ENCODE measurements around the gene RABGGTB. TPM values are rescaled to one million over a fixed set of nuclear protein-coding genes. Genes with fewer than 3 reads are reported as not detected.

RABGGTB gene
- total and polyA plus RNA-seq, 9 of the 15 experiments (the other 6 are each of a cell fraction or from before 2014, with no cell fraction given), result 148 to 354 (median 206) TPM

DNA sequence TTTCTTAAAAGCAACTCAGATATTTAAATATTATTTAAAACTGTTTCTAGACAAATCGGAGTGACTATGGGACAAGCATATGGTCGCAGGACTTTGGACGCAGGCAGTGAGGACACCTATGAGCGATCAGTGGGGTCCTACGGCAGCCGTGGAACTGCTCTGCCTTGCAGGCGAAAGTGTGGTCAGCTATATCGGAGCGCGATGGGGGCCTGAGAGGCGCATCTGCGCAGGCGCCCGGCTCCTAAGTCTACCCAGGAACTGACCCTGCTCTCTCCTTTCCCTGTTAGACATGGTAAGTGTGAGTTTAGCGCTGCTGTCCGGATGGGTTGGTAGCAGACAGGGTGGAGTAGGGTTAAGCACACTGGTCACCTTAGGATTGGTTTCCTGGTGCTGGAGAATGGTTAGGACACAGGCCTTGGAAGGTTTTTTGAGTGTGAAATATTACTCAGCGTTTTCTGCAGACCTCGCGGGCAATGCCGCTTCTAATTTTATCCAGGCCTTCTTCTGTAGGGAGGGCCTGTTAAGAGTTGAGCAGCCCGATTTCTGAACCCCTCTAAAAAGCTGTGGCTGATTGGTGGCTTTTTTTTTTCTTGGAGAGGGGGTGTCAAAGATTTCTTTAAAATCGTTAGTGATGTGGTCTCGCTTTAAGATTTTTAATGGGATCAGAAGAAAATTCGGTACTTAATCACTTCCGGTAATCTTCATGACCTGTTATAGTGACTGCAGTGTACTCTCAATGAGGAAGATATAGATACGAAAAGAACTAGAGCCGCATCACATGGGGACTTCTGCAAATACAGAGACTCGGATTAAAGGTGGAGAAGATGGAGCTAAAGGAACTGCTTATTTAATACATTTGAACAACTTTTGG, at the start of gene RABGGTB (continued):
- TF ChIP-seq, protein P1, sequence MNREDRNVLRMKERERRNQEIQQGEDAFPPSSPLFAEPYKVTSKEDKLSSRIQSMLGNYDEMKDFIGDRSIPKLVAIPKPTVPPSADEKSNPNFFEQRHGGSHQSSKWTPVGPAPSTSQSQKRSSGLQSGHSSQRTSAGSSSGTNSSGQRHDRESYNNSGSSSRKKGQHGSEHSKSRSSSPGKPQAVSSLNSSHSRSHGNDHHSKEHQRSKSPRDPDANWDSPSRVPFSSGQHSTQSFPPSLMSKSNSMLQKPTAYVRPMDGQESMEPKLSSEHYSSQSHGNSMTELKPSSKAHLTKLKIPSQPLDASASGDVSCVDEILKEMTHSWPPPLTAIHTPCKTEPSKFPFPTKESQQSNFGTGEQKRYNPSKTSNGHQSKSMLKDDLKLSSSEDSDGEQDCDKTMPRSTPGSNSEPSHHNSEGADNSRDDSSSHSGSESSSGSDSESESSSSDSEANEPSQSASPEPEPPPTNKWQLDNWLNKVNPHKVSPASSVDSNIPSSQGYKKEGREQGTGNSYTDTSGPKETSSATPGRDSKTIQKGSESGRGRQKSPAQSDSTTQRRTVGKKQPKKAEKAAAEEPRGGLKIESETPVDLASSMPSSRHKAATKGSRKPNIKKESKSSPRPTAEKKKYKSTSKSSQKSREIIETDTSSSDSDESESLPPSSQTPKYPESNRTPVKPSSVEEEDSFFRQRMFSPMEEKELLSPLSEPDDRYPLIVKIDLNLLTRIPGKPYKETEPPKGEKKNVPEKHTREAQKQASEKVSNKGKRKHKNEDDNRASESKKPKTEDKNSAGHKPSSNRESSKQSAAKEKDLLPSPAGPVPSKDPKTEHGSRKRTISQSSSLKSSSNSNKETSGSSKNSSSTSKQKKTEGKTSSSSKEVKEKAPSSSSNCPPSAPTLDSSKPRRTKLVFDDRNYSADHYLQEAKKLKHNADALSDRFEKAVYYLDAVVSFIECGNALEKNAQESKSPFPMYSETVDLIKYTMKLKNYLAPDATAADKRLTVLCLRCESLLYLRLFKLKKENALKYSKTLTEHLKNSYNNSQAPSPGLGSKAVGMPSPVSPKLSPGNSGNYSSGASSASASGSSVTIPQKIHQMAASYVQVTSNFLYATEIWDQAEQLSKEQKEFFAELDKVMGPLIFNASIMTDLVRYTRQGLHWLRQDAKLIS (CRISPR knock-in tag; IDR thresholded peaks at IDR 0.05), result peak; percentile 33; the same call in 1 of the 2 replicates
- TF ChIP-seq THRB (CRISPR knock-in tag; conservative IDR thresholded peaks at IDR 0.05) (peak; percentile 83), DACH1 (IDR thresholded peaks at IDR 0.05; ENCODE audit: partially characterized antibody) (peak; percentile 47), SIRT6 (IDR thresholded peaks at IDR 0.05; ENCODE audit: low read depth, low read length) (no peak), EGR1 (conservative IDR thresholded peaks at IDR 0.05) (no peak), MED1 (CRISPR knock-in tag; IDR thresholded peaks at IDR 0.05; ENCODE audit: borderline replicate concordance) (no peak), ZNF23 (CRISPR knock-in tag; IDR thresholded peaks at IDR 0.05) (no peak), SMAD4 (CRISPR knock-in tag; conservative IDR thresholded peaks at IDR 0.05) (no peak), STAG1 (CRISPR knock-in tag; IDR thresholded peaks at IDR 0.05; ENCODE audit: borderline replicate concordance) (no peak), STAT5A (IDR thresholded peaks at IDR 0.05; ENCODE audit: borderline replicate concordance, low read length) (no peak)
- TF ChIP-seq, protein P2, sequence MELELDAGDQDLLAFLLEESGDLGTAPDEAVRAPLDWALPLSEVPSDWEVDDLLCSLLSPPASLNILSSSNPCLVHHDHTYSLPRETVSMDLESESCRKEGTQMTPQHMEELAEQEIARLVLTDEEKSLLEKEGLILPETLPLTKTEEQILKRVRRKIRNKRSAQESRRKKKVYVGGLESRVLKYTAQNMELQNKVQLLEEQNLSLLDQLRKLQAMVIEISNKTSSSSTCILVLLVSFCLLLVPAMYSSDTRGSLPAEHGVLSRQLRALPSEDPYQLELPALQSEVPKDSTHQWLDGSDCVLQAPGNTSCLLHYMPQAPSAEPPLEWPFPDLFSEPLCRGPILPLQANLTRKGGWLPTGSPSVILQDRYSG (tag; conservative IDR thresholded peaks at IDR 0.05; ENCODE audit: low read depth), result no peak
- TF ChIP-seq, protein P3, sequence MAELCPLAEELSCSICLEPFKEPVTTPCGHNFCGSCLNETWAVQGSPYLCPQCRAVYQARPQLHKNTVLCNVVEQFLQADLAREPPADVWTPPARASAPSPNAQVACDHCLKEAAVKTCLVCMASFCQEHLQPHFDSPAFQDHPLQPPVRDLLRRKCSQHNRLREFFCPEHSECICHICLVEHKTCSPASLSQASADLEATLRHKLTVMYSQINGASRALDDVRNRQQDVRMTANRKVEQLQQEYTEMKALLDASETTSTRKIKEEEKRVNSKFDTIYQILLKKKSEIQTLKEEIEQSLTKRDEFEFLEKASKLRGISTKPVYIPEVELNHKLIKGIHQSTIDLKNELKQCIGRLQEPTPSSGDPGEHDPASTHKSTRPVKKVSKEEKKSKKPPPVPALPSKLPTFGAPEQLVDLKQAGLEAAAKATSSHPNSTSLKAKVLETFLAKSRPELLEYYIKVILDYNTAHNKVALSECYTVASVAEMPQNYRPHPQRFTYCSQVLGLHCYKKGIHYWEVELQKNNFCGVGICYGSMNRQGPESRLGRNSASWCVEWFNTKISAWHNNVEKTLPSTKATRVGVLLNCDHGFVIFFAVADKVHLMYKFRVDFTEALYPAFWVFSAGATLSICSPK (IDR thresholded peaks at IDR 0.05; ENCODE audit: borderline replicate concordance), result no peak
- TF ChIP-seq, protein P4, sequence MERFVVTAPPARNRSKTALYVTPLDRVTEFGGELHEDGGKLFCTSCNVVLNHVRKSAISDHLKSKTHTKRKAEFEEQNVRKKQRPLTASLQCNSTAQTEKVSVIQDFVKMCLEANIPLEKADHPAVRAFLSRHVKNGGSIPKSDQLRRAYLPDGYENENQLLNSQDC (CRISPR knock-in tag; IDR thresholded peaks at IDR 0.05), result peak; percentile 89
- TF ChIP-seq, protein P5, sequence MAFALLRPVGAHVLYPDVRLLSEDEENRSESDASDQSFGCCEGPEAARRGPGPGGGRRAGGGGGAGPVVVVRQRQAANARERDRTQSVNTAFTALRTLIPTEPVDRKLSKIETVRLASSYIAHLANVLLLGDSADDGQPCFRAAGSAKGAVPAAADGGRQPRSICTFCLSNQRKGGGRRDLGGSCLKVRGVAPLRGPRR (CRISPR knock-in tag; IDR thresholded peaks at IDR 0.05), result no peak
- TF ChIP-seq, protein P6, sequence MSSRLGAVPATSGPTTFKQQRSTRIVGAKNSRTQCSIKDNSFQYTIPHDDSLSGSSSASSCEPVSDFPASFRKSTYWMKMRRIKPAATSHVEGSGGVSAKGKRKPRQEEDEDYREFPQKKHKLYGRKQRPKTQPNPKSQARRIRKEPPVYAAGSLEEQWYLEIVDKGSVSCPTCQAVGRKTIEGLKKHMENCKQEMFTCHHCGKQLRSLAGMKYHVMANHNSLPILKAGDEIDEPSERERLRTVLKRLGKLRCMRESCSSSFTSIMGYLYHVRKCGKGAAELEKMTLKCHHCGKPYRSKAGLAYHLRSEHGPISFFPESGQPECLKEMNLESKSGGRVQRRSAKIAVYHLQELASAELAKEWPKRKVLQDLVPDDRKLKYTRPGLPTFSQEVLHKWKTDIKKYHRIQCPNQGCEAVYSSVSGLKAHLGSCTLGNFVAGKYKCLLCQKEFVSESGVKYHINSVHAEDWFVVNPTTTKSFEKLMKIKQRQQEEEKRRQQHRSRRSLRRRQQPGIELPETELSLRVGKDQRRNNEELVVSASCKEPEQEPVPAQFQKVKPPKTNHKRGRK (tag; IDR thresholded peaks at IDR 0.05), result no peak

All from K562 (cell line).